HG03135 (cell line): Measurements from ENCODE around the gene RNASE2.
"Not testable (repeated sequence)": the region's sequence is repeated elsewhere in the genome, so short reads cannot be mapped to it uniquely, and the experiment has no call there.

ENCODE experiments used
- ATAC-seq: cut with Tn5 transposase; IDR thresholded peaks from one replicate; pipeline ENCODE4 v1.9.1; 2021; ENCODE audit warnings: mild to moderate bottlenecking, moderate library complexity; ENCODE audit not compliant: unreplicated experiment

RNASE2 gene

DNA sequence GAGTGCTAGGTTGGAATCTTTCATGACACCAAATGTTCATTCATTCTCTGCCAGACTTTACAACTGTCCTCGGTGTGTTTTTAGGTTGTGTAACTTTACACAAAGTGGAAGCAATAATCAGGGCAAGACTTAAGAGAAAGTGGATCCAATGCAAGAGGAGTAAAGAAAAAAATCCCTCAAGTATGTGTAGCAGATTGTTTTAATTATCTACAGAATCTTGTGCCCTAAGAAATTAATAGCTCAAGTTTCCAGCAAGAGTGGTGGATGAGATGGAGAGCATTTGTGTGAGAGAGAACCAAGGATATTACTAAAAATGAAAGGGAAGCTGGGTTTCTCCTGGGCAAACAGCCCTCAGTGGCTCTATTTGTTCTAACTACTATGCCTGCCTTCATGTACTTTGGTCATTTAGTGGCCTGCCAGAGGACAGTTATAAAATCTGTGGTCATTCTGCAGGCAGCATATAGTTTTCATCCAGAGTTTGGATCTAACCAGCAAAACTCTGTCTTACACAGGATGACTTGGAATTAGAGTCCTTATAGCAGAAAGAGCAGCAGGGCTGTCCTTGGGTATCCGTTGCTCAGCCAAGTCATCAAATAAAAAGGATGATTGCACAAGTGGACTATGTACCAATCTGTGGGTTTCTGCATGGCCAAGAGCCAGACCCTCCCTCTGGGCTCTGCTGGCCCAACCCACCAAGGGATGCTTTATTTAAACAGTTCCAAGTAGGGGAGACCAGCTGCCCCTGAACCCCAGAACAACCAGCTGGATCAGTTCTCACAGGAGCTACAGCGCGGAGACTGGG is at the start of gene RNASE2:
Gene RNASE2 (plus strand): TSS at position 752 of the 802 bp plus-strand sequence. CDS start 285 bp downstream, outside the sequence.
- ATAC-seq: not testable (repeated sequence)

DNA sequence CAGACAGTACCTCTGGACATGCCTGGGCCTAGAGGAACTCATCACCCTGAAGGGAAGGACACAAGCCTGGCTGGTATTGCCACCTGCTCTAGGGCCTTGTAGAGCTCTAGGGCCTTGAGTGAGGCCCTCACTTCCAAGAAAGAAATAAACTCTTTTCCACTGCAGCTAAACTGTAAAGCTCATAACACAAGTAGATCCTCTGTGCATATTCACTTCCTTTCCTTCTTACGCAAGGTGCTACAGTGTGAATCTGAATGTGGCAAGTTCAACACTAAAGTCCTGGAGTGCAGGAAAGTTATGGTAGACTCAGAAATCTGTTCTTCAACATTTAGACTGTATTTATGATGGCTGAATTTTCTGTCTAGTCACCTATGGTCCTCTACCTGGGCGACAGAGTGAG is 49.6 kb upstream of the RNASE2 start:
- ATAC-seq: no peak

DNA sequence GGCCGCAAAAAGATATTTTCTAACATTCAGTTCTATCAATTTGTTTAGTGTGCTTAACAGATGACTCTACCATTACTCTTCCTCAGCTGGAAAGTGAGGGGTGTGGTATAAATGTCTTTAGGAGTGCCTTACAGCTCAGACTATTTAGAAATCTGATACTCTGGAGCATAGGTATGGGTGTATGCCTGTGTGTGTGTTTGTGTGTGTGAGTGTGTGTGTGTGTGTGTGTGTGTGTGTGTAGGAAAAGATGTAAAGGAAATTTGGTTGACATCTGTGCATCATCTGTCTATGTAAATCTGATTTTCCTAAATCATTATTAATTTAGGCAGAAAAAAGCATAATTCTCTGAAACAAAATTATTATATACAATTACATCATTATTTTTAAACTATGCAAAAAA is 48.1 kb upstream of the RNASE2 start:
- no peak for ATAC-seq

DNA sequence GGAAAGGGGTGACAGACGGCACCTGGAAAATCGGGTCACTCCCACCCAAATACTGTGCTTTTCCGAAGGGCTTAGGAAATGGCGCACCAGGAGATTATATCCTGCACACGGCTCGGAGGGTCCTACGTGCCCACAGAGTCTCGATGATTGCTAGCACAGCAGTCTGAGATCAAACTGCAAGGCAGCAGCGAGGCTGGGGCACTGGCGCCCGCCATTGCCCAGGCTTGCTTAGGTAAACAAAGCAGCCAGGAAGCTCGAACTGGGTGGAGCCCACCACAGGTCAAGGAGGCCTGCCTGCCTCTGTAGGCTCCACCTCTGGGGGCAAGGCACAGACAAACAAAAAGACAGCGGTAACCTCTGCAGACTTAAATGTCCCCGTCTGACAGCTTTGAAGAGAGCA is 44.5 kb upstream of the RNASE2 start:
- ATAC-seq: not testable (repeated sequence)

DNA sequence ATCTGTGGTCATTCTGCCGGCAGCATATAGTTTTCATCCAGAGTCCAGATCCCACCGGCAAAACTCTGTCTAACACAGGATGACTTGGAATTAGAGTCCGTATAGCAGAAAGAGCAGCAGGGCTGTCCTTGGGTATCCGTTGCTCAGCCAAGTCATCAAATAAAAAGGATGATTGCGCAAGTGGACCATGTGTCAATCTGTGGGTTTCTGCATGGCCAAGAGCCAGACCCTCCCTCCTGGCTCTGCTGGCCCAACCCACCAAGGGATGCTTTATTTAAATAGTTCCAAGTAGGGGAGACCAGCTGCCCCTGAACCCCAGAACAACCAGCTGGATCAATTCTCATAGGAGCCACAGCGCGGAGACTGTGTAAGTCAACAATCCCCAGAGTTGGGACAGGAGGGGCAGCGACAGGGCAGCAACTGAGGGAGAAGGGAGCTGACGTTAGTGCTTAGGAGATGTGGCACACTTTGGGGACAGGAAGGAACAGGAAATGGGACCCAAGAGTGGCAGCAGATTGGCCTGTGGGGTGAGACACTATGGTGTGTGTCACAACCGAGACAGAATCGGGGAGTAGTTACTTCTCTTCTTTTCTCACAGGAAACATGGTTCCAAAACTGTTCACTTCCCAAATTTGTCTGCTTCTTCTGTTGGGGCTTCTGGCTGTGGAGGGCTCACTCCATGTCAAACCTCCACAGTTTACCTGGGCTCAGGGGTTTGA is 36.1 kb upstream of the RNASE2 start:
- not testable (repeated sequence) for ATAC-seq

DNA sequence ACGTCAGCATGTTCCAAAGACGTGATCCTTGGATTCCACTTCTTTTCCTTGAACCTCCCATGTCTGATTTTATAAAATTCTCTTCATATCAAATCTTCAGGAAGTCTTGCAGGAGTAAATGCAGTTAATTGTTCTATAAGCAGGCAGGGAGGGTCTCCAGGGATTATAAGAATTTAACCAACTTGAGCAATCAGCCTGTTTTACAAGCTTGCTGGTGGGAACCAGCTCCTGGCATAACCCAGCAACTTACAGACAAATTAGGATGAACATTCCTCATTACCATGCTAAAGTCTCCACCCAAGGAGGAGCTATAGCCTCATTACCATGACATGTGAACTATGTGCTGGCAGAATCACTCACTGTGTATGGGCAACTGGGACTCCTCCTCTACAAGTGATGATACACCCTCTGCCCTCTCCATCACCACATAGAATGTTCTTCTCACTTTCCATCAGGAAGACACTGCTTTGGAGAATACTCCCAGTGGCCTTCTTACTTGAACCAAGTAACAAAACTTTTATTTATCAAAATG is 31.5 kb upstream of the RNASE2 start:
- ATAC-seq: not testable (repeated sequence)

DNA sequence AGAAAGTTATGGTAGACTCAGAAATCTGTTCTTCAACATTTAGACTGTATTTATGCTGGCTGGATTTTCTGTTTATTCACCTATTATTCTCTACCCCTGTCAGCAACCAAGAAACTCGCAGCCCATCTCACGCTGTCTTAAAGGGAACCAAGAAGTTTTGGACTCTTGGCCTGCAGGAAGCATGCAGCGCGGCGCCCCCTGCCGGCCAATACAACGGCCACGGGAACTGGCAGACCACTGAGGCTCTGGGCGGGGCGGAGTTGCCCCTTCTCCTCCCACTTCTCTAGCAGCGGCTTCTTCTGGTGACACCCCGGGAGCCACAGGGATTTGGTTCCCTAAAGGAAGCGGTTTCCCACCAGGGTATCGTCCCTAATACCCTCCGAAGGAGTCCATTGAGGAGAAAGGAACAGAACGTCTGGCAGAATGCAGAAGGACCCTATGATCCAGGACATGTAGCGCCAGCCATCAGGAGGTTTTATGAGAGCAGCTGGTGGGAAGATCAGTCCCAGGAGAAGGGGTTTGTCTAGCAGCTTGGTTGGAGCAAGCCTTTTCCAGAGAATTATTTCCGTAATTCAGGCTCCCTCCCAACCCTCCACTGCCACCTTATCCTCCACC is 21.0 kb upstream of the RNASE2 start:
- ATAC-seq: no peak

DNA sequence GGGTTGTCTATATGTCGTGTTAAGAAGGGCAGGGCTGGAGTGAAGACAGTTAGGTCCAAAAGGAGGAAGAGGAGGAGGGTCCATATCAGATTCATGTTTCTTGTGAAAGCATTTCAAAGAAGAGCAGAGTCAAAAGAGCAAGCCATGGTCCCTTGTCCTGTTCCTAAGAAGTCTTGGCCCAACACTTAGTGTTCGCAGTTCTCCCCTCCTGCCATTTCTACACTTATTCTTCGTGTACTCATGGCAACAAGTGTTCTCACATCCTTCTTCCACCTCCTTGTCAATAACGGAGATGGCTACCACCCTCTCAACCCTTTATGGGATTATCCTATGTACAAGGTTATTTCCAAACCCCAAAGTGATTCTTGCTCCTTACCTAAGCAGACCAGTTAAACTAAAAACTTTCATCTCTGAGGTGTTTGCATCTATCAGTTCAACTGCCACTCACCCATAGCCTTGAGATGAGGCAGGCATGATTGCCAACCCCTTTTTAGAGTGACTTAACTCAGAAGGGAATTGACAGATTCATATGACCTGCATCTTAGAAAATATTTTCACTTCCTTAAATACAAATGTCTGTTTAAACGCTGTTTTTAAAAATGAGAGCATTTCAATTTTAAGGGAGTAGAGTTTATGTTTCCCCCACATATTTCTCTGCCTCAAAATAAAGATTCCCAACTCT is 19.8 kb upstream of the RNASE2 start:
- ATAC-seq: no peak

DNA sequence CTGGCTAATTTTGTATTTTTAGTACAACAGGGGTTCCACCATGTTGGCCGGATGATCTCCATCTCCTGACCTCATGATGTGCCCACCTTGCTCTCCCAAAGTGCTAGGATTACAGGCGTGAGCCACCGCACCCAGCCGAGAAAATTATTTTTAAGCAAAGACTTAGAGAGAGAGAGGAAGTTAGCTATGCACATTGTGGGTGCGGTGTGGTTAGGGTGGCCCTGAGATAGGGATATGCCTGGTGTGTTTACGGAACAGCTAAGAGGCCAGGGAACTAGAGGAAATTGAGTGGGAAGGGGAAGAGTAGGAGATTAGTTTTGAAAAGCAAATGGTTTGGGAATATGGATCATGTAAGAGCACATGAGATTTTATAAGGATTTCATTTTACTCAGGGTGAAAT is 10.1 kb upstream of the RNASE2 start:
- ATAC-seq: not testable (repeated sequence)

DNA sequence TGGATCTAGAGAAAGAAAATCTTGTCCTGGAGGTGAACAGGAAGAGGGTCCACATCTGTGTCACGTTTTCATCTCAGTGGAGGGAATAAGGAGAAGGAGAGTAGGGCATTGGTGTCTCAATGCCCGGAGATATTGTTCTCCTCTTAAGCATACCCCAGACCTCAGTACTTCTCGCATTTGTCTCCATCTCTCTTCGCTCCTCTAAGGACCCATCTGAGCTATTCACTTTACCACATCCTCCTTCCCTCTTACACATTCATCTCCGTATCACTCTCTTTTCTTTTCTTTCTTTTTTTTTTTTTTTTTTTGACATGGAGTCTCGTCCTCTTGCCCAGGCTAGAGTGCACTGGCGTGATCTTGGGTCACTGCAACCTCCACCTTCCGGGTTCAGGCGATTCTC is 8.6 kb upstream of the RNASE2 start:
- not testable (repeated sequence) for ATAC-seq

DNA sequence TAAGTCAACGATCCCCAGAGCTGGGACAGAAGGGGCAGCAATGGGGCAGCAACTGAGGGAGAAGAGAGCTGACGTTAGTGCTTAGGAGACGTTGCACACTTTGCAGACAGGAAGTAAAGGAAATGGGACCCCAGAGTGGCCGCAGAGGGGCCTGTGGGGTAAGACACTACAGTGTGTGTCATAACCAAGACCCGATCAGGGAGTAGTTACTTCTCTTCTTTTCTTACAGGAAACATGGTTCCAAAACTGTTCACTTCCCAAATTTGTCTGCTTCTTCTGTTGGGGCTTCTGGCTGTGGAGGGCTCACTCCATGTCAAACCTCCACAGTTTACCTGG is 219 bp downstream of the RNASE2 start:
- not testable (repeated sequence) for ATAC-seq

DNA sequence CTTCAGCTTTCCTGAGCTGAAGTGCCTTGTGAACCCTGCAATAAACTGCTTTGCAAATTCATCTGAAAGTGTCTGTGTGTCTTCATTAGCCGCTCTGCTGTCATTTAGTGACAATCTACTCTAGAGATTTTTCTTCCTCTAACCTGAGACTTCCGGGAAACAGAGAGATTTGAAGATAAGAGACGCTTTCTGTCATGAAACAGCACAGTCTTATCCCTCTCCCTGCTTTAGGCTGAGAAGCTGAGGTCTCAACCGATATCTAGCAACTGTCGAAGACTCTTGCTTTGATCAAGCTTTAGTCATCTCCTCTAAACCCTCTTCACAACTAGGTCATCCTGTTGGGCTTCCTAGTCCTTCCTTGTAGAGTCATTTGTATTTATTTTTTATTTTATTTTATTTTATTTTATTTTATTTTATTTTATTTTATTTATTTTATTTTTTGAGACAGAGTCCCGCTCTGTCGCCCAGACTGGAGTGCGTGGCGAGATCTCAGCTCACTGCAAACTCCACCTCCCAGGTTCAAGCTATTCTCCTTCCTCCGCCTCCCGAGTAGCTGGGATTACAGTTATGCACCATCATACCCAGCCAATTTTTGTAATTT is 1.2 kb downstream of the RNASE2 start:
- ATAC-seq: no peak

DNA sequence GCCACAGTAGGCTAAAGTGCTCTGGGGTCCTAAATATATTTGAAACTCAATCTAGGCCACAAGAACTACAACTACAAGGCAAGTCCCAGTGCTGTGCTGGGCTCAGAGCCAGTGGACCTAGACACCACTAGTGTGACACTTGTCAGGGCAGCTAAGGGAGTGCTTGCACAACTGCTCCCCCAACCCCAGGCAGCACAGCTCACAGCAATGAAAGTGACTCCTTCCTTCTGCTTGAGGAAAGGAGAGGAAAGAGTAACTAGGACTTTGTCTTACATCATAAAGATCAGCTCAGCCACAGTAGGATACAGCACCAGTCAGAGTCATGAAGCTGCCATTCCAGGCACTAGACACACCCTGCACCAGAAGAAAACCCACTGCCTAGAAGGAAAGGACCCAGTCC is 3.7 kb downstream of the RNASE2 start:
- not testable (repeated sequence) for ATAC-seq

DNA sequence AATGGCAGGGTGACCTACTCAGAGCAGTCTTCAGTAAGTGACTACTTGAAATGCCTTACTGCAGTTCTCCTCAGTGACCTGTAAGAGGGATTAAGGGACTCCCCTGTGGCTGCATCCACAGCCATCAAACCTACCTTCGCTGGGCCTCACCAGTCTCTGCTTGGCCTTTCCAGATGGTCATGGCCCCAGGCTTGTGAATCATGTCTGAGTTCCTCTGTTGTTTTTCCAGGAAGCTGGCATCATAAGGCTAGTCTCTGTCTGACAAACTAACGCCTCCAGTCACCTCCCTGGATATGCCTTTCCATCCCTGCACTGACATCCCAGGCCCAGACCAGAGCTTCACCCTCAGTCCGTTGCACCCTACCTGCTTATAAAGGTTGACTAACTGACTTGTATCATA is 14.0 kb downstream of the RNASE2 start:
- no peak for ATAC-seq

DNA sequence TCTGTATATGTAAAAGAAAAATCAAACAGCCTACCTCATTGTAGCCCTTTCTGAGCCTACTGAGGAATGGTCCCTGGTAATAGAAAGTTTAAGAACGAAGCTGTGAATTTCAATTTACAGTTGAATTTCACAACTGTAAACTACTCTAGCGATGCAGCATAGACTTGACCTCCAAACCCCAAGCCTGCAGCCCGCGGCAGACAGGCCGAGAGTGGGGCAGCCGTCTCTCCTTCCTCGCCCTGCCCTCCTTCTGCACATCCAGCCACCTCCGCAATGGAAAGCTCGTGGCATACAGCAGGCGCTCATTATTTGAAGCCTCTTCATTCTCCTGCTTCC is 15.3 kb downstream of the RNASE2 start:
- ATAC-seq: peak; percentile 10

DNA sequence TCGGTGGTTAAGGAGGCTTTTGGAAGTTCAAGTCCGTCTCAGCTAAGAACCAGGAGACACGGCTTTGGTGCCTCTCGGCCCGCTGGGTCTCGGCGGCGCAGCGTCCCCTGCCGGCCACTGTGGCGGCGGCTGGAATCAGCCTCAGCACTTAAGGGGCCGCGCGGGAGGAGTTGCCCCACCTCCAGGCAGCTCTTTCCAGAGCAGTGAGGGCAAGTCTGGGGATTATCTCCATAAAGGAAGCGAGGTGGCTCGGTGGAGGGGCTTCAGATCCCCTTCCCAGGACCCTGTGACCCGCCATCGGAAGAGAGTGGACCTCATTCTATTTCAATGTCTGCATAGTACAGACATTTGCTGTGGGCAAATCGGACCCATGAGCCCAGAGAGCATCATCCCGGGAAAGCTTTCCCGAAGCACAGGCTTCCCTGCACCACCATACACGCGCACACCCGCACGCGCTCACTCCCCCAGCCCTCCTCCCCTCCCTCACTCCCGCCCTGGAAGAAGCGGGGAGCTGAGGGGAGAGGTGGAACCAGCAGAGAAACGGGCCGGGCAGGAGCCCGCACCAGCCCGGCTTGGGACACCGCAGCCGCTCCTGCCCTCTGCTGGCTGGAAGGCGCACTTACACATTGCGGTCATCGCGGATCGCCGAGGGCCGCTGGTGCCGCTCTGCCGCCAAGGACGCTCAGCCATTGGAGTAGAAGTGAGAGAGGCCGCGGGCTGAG is 15.9 kb downstream of the RNASE2 start:
- ATAC-seq: peak; percentile 91

DNA sequence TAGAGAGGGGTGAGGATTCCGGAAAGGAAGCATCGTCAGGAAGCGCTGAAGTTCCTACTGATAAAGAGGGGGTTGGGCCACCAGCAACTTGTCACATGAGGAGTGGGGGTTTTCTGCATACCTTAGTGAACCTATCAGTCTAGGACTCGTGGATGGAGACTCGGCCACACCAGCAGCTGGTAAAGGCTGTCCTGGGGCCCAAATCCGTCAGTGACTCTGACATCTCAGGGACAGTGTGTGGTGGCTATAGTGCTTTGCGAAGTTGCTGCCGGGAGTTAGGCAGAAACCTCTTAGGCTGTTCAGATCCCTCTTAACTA is 16.4 kb downstream of the RNASE2 start:
- ATAC-seq: peak; percentile 20

DNA sequence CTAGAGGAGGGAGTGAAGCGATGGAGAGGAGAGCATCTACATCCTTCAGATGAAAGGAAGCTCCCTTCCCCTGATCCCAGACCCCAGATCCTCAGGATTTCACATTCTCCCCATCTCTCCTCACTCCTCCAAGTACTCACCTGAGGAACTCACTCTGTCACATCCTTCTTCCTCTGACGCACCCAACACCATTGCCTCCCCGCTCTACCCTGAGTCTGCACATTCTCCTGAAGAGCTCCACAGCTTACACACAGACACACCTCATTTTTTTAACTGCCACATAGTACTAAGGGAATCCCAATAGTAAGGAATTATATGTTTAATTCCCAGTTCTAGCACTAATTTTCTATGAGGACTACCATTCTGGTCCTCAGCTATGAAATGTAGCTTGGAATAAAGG is 18.2 kb downstream of the RNASE2 start:
- ATAC-seq: no peak

DNA sequence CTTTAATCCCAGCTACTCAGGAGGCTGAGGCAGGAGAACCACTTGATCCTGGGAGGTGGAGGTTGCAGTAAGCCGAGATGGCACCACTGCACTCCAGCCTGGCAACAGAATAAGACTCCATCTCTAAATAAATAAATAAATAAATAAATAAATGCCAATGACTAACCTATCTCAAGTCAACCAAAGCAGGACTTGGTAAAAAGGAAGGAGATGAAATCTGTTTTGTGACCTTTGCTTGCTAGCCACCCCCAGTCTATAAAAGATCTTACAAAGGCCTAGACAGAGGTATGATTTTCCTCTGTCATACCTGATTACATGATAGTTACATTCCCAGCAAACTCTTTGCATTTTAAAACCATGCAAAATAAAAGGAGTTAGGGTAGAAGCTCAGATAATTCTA is 21.0 kb downstream of the RNASE2 start:
- no peak for ATAC-seq

DNA sequence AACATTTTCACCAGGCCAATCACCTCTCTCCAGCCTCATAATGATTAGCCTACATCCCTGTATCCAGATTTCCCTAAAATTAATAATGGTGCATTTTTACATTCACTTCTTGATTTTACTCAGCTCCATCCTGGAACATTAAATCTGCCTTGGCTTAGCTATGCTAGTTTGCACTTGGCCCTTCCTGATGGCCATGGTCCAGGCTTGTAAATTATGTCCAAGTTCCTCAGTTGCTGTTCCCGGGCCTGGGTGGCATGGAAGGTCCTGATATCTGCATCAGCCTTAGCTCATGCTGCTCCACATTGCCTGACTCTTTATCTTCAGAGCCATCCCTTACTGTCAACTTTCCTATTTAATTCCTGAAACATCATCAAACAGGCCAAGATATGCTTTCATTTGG is 23.4 kb downstream of the RNASE2 start:
- ATAC-seq: no peak
